HTERT RPE-1 (cell line): ENCODE data around the gene CA10.

Experiments used
- in situ Hi-C: fragments of 300-500 bp; cut with MboI; formaldehyde crosslinking; loops from 4 replicates; pipeline ENCODE4 v1.14.3; 2020; ENCODE audit warnings: low sequenced_read_pairs

The CA10 gene

GRCh38 chr17:51699303-51699702, 459.2 kb downstream of the CA10 start:
- in situ Hi-C loops, result no loop called here

GRCh38 chr17:51692917-51693316, 465.6 kb downstream of the CA10 start:
- in situ Hi-C loops, result no loop called here

GRCh38 chr17:51687887-51688286, 470.6 kb downstream of the CA10 start:
- in situ Hi-C loops, result no loop called here

GRCh38 chr17:51685287-51685909, 473.1 kb downstream of the CA10 start:
- in situ Hi-C loops, result no loop called here

- in situ Hi-C loops, result no loop called here
Observed at GRCh38 chr17:51684214-51684613, 474.3 kb downstream of the CA10 start.

GRCh38 chr17:51683291-51683690, 475.2 kb downstream of the CA10 start:
- in situ Hi-C loops, result no loop called here

GRCh38 chr17:51682115-51682514, 476.4 kb downstream of the CA10 start:
- in situ Hi-C loops, result no loop called here

GRCh38 chr17:51677875-51678274, 480.6 kb downstream of the CA10 start:
- in situ Hi-C loops, result no loop called here

GRCh38 chr17:51676691-51677487, 481.6 kb downstream of the CA10 start:
- in situ Hi-C loops, result no loop called here

GRCh38 chr17:51674579-51675255, 483.8 kb downstream of the CA10 start:
- in situ Hi-C loops, result no loop called here

- in situ Hi-C loops, result no loop called here
Observed at GRCh38 chr17:51673070-51673469, 485.4 kb downstream of the CA10 start.

GRCh38 chr17:51672065-51672464, 486.4 kb downstream of the CA10 start:
- in situ Hi-C loops, result no loop called here

GRCh38 chr17:51670899-51671298, 487.6 kb downstream of the CA10 start:
- in situ Hi-C loops, result no loop called here

GRCh38 chr17:51668963-51669246, 489.6 kb downstream of the CA10 start:
- in situ Hi-C loops, result no loop called here

- in situ Hi-C loops, result no loop called here
Observed at GRCh38 chr17:51668155-51668962, 490.2 kb downstream of the CA10 start.

GRCh38 chr17:51667706-51668083, 490.8 kb downstream of the CA10 start:
- in situ Hi-C loops, result no loop called here

- in situ Hi-C loops, result no loop called here
Observed at GRCh38 chr17:51666971-51667705, 491.4 kb downstream of the CA10 start.

GRCh38 chr17:51662204-51663056, 496.1 kb downstream of the CA10 start:
- in situ Hi-C loops, result no loop called here

- in situ Hi-C loops, result no loop called here
Observed at GRCh38 chr17:51661403-51661802, 497.1 kb downstream of the CA10 start.

- in situ Hi-C loops, result no loop called here
Observed at GRCh38 chr17:51660266-51660665, 498.2 kb downstream of the CA10 start.
